ENCODE results near the gene HMBS.

DNA sequence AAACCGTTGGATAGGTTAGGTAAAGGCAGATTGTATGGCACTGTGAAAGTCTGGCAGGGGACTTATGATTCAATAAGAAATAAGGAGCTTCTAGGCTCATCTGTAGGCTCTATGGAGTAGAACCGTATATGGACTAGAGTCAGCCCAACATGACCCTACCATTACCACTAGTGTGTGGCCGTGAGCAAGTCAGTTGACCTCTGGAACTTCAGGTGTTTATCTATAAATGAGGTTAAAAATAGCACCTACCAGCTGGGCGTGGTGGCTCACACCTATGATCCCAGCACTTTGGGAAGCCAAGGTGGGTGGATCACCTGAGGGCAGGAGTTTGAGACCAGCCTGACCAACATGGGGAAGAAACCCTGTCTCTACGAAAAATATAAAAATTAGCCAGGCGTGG, 41.1 kb downstream of the HMBS start:
- TF ChIP-seq, protein P1, sequence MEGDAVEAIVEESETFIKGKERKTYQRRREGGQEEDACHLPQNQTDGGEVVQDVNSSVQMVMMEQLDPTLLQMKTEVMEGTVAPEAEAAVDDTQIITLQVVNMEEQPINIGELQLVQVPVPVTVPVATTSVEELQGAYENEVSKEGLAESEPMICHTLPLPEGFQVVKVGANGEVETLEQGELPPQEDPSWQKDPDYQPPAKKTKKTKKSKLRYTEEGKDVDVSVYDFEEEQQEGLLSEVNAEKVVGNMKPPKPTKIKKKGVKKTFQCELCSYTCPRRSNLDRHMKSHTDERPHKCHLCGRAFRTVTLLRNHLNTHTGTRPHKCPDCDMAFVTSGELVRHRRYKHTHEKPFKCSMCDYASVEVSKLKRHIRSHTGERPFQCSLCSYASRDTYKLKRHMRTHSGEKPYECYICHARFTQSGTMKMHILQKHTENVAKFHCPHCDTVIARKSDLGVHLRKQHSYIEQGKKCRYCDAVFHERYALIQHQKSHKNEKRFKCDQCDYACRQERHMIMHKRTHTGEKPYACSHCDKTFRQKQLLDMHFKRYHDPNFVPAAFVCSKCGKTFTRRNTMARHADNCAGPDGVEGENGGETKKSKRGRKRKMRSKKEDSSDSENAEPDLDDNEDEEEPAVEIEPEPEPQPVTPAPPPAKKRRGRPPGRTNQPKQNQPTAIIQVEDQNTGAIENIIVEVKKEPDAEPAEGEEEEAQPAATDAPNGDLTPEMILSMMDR (IDR thresholded peaks at IDR 0.05), result no peak
- TF ChIP-seq EP300 (IDR thresholded peaks at IDR 0.05), result no peak
- no peak for TF ChIP-seq POLR2A (IDR thresholded peaks at IDR 0.05)

All from tibial nerve (tissue), 4 donors.